Hematopoietic multipotent progenitor cell treated with erythropoietin and hydrocortisone succinate and interleukin-3 and kit ligand, for 17 days (in vitro differentiated cells): ENCODE measurements around the gene VEGFD.

Experiments used
- DNase-seq: peaks from one replicate; pipeline ENCODE4 v3.0.0-alpha.2; 2015; ENCODE audit warnings: low spot score

The VEGFD gene

DNA sequence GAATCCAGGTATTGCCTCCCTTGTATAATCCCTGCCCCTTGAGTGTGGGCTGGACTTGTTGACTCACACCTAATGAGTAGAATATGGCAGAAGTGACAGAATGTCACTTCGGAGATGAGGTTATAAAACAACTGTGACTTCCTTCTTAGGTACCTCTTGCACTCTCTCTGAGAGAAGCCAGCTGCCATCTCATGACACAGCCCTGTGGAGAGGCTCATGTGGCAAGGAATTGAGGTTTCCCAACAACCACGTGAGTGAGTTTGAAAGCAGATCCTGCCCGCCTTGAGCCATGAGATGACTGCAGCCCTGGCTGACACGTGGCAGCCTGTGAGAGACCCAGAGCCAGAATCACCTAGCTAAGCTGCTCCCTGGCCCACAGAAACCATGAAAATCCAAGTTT is 82.3 kb downstream of the VEGFD start:
- DNase-seq: no peak

DNA sequence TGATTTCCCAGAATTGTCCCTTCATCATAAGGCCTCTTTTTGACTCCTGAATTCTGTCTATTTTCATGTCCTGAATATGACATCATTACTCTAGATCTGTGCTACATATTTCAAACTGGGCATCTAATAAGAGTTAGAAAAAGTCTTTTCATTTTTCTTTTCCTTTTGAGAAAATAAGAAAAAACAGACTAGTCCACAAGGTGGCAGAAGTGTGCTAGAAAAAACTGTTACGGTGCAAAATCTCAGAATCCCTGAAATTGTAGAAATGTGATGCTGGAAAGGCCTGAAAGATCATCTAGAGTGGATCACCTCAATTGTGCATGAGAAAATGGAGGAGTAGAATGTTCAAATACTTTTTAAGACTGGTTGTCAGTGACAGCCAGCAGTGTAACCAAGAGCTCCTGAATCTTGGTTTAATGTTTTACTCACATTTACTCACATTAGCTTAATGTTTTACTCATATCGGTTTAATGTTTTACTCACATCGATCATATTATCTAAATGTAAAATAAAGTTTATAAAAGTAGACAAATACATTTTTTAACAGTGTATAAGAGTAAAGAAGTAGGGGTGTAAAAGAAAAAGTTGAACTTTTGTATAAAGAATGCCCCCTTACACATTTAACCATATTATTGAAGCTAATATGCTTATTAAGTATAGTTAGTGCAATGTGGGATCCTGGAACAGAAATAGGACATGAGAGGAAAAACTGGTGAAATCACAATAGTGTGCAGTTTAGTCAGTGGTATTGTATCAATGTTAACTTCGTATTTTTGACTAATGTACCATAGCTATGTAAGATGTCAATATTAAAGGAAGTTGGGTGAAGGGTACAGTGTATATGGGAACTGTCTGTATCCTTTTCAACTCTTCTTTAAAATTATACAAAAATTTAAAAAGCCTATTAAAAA is 84.0 kb downstream of the VEGFD start:
- DNase-seq: peak; percentile 8

DNA sequence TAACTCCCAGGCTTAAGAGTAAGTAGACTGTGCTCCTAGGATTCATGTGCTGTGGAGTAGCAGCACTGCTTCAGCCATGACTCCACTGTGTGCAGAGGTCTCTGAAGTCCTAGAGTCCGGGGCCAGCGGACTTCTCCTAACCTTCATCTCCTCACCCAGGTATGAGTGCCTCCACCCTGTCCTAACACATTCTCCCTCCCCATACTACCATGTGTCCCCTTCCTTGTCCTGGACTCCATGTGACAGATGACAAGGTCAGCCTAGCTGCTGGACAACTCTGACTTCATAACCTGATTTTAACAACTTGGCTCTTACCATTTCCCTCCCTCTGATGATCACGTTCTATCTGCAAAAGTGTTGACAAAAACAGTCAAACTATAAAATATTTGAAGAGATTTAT is 85.4 kb downstream of the VEGFD start:
- DNase-seq: no peak

DNA sequence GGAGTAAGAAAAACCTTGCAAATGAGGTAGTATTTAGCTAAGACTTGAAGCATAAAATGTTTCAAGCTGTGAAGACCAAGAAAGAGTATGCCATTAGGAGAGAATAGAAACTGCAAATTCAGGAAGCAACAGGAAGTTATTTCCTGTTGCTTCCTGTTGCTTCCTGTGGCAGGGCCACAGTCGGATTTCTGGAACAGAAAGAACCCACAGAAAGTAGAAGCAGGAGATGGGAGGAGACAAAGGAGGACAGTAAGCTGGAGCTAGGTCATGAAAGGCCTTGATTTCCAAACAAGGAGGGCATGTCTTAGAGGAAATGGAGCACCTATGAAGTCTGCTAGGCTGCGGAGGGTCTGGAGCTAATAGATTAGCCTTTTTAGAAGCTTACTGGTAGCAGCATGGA is 86.0 kb downstream of the VEGFD start:
- DNase-seq: no peak
